Suppressor macrophage treated with lipopolysaccharide for 4 hours (primary cell): ENCODE measurements around the gene CTAGE9.

Source experiments
- DNase-seq: peaks from one replicate; pipeline ENCODE4 v3.0.0-alpha.2; 2020

Gene CTAGE9

DNA sequence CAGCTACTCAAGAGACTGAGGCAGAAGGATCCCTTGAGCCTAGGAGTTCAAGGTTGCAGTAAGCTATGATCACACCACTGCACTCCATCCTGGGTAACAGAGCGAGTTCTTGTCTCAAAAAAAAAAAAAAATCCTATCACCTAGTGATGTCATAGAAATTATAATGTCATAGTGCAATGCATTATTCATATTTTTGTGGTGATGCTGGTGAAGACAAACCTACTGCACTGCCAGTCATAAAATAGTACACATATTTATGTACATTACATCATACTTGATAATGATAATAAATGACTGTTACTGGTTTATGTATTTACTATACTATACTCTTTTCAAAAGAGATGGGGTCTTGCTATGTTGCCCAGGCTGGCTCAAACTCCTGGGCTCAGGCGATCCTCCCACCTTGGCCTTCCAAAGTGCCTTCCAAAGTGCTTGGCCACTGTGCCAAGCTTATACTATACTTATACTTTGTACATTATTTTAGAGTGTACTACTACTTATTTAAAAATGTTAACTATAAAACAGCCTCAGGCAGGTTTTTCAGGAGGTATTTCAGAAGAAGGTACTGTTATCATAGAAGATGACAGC is 47.1 kb downstream of the CTAGE9 start:
- DNase-seq, result no peak

DNA sequence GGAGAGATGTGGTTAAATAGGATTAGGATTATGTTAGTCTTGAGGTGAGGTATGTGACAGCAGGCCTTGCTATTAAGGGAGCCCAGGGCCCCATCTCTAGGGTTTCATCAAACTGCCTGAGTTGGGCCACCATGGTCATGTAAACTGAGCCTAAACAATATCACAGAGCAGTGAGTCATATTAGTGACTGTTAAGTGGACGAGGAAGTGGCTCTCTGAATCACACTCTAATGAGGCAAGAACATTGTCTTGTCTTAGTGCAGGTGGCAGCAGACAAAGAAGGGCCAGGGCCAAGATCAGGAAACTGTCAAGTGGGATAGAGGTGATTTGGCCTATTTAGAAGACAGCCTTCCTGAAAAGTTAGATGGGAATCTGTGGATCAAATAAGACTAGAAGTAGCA is 50.6 kb downstream of the CTAGE9 start:
- peak; percentile 37 for DNase-seq
